ENCODE data around the gene KIAA1549. TPM values are rescaled to one million over a fixed set of nuclear protein-coding genes. Genes with fewer than 3 reads are reported as not detected.

KIAA1549 gene
- total RNA-seq, 1 experiment from 2014 or later, result 18.7 TPM

GRCh38 chr7:138804618-138805017 is 176.6 kb downstream of the KIAA1549 start:
- TF ChIP-seq ZSCAN18 (CRISPR knock-in tag; IDR thresholded peaks at IDR 0.05), result no peak
- TF ChIP-seq USF1 (CRISPR knock-in tag; IDR thresholded peaks at IDR 0.05), result no peak
- TF ChIP-seq GABPB1 (CRISPR knock-in tag; IDR thresholded peaks at IDR 0.05), result no peak
- no peak for TF ChIP-seq SOX15 (CRISPR knock-in tag; IDR thresholded peaks at IDR 0.05)
- no peak for TF ChIP-seq RORB (CRISPR knock-in tag; IDR thresholded peaks at IDR 0.05)
- no peak for TF ChIP-seq ZNF232 (CRISPR knock-in tag; IDR thresholded peaks at IDR 0.05)
- no peak for TF ChIP-seq ZNF512 (CRISPR knock-in tag; IDR thresholded peaks at IDR 0.05; ENCODE audit: borderline replicate concordance)
- no peak for TF ChIP-seq ATF6 (CRISPR knock-in tag; IDR thresholded peaks at IDR 0.05)
- no peak for TF ChIP-seq NFYB (CRISPR knock-in tag; conservative IDR thresholded peaks at IDR 0.05; ENCODE audit: low read depth)
- TF ChIP-seq AFF4 (CRISPR knock-in tag; IDR thresholded peaks at IDR 0.05; ENCODE audit: borderline replicate concordance), result no peak
- no peak for TF ChIP-seq IRF1 (CRISPR knock-in tag; IDR thresholded peaks at IDR 0.05)
- no peak for TF ChIP-seq FOXK1 (CRISPR knock-in tag; IDR thresholded peaks at IDR 0.05)
- TF ChIP-seq ZNF671 (CRISPR knock-in tag; IDR thresholded peaks at IDR 0.05), result no peak
- TF ChIP-seq TEAD1 (CRISPR knock-in tag; IDR thresholded peaks at IDR 0.05), result no peak
- TF ChIP-seq ZNF396 (CRISPR knock-in tag; IDR thresholded peaks at IDR 0.05; ENCODE audit: borderline replicate concordance), result no peak
- ATAC-seq (no peak), DNase-seq (ENCODE audit: low spot score) (no peak)
- ChIA-PET POLR2A (no interaction called here), CTCF (interaction anchor here (0.6 kb wide), 2 partner anchors 66 to 905 kb away, joined by 3 to 4 read pairs; no protein-coding TSS in a partner anchor)
- Mint-ChIP-seq H3K27me3 (ENCODE audit: low read depth) (no peaks in the 10 kb centered on the region), H3K36me3 (no peaks in the 10 kb centered on the region; the same call in 1 of the 2 replicates), H3K4me3 (no peak overlapping the region), H3K4me1 (no peaks in the 10 kb centered on the region), H3K9me3 (peaks cover 3% of the 10 kb centered on the region; the same call in 1 of the 2 replicates), H3K27ac (no peak overlapping the region)

- H3K27ac Mint-ChIP-seq, result no peak overlapping the region
- H3K9me3 Mint-ChIP-seq, result no peaks in the 10 kb centered on the region
- DNase-seq (ENCODE audit: low spot score), result no peak
- peaks cover 13% of the 10 kb centered on the region for H3K4me1 Mint-ChIP-seq
- H3K36me3 Mint-ChIP-seq, result no peaks in the 10 kb centered on the region
- CTCF ChIA-PET, result no interaction called here
- no peak overlapping the region for H3K4me3 Mint-ChIP-seq
- POLR2A ChIA-PET, result no interaction called here
- no peak for ATAC-seq
- no peaks in the 10 kb centered on the region for H3K27me3 Mint-ChIP-seq (ENCODE audit: low read depth)
- TF ChIP-seq USF2 (CRISPR knock-in tag; IDR thresholded peaks at IDR 0.05) (no peak), ZNF512 (CRISPR knock-in tag; IDR thresholded peaks at IDR 0.05; ENCODE audit: borderline replicate concordance) (no peak), ZNF532 (CRISPR knock-in tag; IDR thresholded peaks at IDR 0.05; ENCODE audit: borderline replicate concordance) (no peak), RORB (CRISPR knock-in tag; IDR thresholded peaks at IDR 0.05) (no peak)
Measured at GRCh38 chr7:138802706-138803105, 178.5 kb downstream of the KIAA1549 start.

Data from WTC11 (cell line).